Measurements from ENCODE around the gene ALKBH6. TPM values are rescaled to one million over a fixed set of nuclear protein-coding genes. Genes with fewer than 3 reads are reported as not detected.

Gene ALKBH6
- total and polyA plus RNA-seq, 2 of the 13 experiments (the other 11 are each of a cell fraction or from before 2014, with no cell fraction given) = 13.7 to 18.1 TPM

DNA sequence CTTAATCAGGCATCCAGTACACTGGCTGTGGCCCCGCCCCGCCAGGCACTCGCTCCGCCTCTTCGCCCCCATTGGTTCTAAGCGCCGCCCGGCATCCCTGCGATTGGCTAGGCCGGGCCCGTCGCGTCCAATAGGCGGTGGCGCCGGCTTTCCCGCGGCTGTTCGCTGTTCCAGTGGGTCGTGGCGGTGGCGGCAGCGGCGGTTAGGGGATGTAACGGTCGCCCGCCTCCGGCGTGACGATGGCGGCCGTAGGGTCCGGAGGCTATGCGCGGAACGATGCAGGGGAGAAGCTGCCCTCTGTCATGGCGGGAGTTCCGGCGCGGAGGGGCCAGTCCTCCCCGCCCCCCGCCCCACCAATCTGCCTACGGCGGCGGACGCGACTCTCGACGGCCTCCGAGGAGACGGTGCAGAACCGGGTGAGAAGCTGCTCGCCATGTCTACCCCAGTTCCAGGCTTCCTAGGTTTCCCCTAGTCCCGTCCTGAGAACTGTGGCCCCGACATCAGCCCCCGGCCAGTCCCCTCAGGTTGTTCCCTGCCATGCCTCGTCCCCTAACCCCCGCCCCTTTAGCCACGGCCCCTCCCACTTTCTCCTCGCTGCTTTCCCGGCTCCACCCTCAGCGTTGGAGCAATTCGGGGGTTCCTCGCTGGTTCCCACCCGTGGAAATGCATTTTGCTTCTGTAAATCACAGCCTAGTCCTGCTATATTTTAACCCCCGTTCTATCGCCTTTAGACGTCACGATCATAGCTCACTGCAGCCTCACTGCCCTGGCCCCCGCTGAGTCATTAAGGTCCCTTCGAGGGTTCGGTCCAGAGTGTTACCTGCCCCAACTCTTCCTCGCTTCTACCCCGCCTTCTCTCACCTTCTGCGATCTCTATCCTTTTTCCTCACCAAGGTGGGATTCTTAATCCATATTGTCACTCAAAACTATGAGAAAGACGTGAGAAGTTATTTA, 41.0 kb upstream of the ALKBH6 start, which contains the start of gene WDR62 (continued):
- 0 out of 2 replicates have a peak, but pooled peaks have one; percentile 13 for TF ChIP-seq ZNF766 (CRISPR knock-in tag; IDR thresholded peaks at IDR 0.05; ENCODE audit: borderline replicate concordance)
- TF ChIP-seq ZBTB26 (CRISPR knock-in tag; IDR thresholded peaks at IDR 0.05; ENCODE audit: borderline replicate concordance) = no peak
- TF ChIP-seq SMAD3 (CRISPR knock-in tag; IDR thresholded peaks at IDR 0.05) = no peak
- no peak for TF ChIP-seq MATR3 (CRISPR knock-in tag; IDR thresholded peaks at IDR 0.05)
- TF ChIP-seq ZNF879 (CRISPR knock-in tag; IDR thresholded peaks at IDR 0.05) = no peak
- TF ChIP-seq SIN3A (IDR thresholded peaks at IDR 0.05; ENCODE audit: borderline replicate concordance, low read depth, low read length) = peak; percentile 92
- TF ChIP-seq NFYB (CRISPR knock-in tag; IDR thresholded peaks at IDR 0.05) = peak; percentile 98
- no peak for TF ChIP-seq JARID2 (CRISPR knock-in tag; IDR thresholded peaks at IDR 0.05; ENCODE audit: insufficient replicate concordance)
- TF ChIP-seq ZNF710 (CRISPR knock-in tag; IDR thresholded peaks at IDR 0.05; ENCODE audit: borderline replicate concordance) = no peak
- no peak for TF ChIP-seq AFF4 (CRISPR knock-in tag; IDR thresholded peaks at IDR 0.05)
- 0 out of 2 replicates have a peak, but pooled peaks have one; percentile 6 for TF ChIP-seq MAZ (IDR thresholded peaks at IDR 0.05; ENCODE audit: borderline replicate concordance, low read depth, low read length)
- no peak for TF ChIP-seq MAZ (CRISPR knock-in tag; IDR thresholded peaks at IDR 0.05; ENCODE audit: low read depth)
- TF ChIP-seq, protein P1, sequence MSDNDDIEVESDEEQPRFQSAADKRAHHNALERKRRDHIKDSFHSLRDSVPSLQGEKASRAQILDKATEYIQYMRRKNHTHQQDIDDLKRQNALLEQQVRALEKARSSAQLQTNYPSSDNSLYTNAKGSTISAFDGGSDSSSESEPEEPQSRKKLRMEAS (IDR thresholded peaks at IDR 0.05) = no peak
- TF ChIP-seq ZNF678 (CRISPR knock-in tag; IDR thresholded peaks at IDR 0.05) = no peak
- no peak for TF ChIP-seq ARID3A (IDR thresholded peaks at IDR 0.05; ENCODE audit: low read depth, low read length)
- no peak for TF ChIP-seq AGO1 (IDR thresholded peaks at IDR 0.05; ENCODE audit: low read depth, low read length, poor library complexity, severe bottlenecking)
- TF ChIP-seq, protein P2, sequence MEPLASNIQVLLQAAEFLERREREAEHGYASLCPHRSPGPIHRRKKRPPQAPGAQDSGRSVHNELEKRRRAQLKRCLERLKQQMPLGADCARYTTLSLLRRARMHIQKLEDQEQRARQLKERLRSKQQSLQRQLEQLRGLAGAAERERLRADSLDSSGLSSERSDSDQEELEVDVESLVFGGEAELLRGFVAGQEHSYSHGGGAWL (CRISPR knock-in tag; IDR thresholded peaks at IDR 0.05) = 0 out of 2 replicates have a peak, but pooled peaks have one; percentile 28
- TF ChIP-seq MIER2 (CRISPR knock-in tag; IDR thresholded peaks at IDR 0.05) = no peak
- no peak for TF ChIP-seq ZNF788 (CRISPR knock-in tag; IDR thresholded peaks at IDR 0.05; ENCODE audit: borderline replicate concordance)

Data from HepG2 (cell line).